HG03097 (cell line): ENCODE measurements around the gene DOCK9.
"Not testable (repeated sequence)": the region's sequence is repeated elsewhere in the genome, so short reads cannot be mapped to it uniquely, and the experiment has no call there.

Experiments used
- ATAC-seq: cut with Tn5 transposase; IDR thresholded peaks from one replicate; pipeline ENCODE4 v1.9.1; 2021; ENCODE audit not compliant: unreplicated experiment, low FRiP score

The DOCK9 gene

DNA sequence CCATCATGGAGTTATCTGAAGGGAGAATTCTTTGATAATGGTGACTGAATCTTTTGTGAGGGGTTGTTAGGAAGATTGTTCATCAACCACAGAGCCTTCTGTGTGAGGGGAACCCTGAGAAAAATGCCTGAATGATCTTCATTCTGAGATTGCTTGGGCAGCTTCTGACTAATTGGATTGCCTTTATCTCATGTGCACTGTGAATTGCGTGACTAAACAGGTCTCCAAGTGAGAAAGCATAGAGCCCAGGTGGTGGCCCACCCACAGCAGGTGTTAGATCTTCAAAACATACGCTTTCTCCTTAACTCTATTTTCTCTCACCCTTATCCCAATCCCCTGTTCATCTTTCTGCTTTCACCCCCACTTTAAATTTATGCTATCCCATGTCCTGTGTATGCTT is 58.3 kb downstream of the DOCK9 start:
- ATAC-seq, result no peak

DNA sequence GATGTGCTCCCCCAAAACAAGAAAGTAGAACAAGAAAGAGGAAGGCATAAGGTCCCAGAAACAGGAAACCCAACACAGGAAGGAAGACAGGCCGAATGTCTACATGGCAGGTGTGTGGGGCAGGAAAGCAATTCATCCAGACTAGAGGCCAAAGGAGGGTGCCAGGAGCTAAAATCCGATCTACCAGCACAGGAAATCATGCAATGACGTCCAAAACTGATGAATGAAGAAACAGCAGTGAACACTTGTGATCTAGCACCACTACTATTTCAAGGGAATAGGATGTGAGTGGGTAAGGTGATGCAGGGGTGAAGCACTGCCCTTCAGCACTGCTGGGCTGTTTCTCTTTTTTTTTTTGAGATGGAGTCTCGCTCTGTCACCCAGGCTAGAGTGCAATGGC is 59.1 kb downstream of the DOCK9 start:
- no peak for ATAC-seq

DNA sequence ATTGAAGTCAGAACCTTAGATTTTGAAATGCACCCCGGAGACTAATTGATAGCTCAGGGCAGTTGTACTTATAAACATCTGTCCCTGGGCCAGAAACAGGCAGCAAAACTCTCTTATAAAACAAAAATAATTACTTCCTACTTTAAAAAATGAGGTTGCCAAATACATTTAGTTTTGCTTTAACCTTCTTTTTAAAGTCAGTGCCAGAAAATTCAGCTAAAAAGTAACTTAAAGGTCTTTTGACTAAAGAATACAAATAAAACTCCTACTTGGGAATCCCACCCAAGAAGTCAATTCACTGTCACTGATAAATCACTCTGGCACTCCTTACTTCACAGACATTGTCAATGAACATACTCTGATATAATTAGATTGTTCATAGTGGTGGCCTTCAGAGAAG is 60.7 kb downstream of the DOCK9 start:
- ATAC-seq, result no peak

DNA sequence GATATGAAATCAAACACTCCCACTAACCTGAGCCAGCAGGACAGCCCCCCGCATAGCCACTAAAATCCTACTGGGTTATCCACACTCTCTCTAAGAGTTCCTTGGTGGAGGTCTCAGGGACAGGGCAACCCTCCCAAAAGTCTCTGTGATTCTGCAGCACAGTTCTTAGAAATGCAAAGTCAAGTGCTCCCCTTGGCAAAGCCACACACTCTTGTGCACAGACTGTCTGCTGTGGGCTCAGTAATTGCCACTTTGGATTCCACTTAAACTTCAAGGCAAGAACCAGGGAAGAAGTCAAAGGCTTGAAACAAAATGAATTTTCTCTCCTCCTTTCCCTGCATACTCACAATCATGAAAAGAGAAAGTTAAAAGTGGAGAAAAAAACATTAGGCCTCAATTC is 61.5 kb downstream of the DOCK9 start:
- no peak for ATAC-seq

- ATAC-seq, result no peak
These were observed 61.9 kb downstream of the DOCK9 start for GRCh38 chr13:98915981-98916380.

DNA sequence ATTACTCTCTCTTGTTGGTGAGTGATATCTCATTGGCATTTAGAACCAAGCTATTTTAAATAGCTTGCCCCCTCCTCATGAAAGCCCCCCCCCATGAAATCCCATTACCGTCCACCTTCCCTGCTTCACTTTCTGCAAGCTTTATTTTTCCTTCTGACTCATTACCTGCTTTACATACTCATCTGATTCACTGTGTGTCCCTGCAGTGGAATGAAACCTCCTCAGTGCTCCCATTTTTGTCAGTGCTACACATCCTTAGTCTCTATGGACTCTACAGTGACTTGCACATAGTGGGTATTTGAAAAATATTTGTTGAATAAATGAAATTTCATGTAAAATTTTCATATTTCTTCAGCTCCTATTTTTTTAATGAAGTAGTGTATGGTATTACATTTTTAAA is 62.3 kb downstream of the DOCK9 start:
- ATAC-seq, result no peak

- no peak for ATAC-seq
These were observed 64.1 kb downstream of the DOCK9 start for GRCh38 chr13:98913741-98914140.

DNA sequence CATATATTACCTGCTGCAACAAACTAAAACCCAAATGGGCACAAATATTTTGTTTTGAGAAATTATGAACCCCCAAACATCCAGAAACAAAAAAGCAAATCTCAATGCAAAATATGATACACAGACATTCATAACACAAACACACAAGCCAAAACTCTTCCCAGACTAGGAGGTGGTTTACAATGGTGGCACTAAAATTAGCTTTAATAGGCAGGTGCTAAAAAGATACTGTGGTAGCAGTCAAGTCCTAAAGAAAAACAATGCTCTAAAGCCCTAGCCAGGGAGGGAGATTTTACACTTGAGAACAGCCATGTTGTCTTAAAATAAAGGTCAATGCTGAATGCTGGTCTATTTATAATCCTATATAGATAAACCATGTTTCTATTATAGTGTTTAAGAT is 65.0 kb downstream of the DOCK9 start:
- no peak for ATAC-seq

GRCh38 chr13:98910501-98910951 is 67.3 kb downstream of the DOCK9 start:
- ATAC-seq, result no peak

GRCh38 chr13:98909016-98909415 is 68.8 kb downstream of the DOCK9 start:
- ATAC-seq, result no peak

GRCh38 chr13:98906746-98907502 is 70.9 kb downstream of the DOCK9 start:
- ATAC-seq, result no peak

GRCh38 chr13:98905199-98905598 is 72.7 kb downstream of the DOCK9 start:
- no peak for ATAC-seq

GRCh38 chr13:98900442-98900841 is 77.4 kb downstream of the DOCK9 start:
- no peak for ATAC-seq

DNA sequence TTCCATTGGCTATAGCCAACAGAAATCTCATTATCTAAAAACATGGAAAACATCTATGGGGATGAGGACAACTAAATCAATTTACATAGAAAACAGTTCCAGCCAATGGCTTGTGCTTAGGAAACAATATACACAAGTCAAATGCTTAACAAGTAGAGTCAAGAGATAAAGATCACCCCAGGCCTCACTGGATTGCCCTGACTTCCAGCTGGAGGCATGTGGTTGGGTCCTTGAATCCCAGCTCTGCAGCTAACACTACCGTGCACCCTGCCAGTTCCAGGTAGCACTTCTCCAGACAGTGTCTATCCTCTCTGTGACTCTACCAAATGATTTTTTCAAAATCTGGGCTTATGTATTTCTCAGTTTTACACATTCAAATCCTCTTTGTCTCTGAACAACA is 80.2 kb downstream of the DOCK9 start:
- no peak for ATAC-seq

GRCh38 chr13:98896868-98897144 is 81.1 kb downstream of the DOCK9 start:
- ATAC-seq, result no peak

- no peak for ATAC-seq
These were observed 81.6 kb downstream of the DOCK9 start for GRCh38 chr13:98896083-98896867.

GRCh38 chr13:98894814-98895213 is 83.0 kb downstream of the DOCK9 start:
- ATAC-seq, result not testable (repeated sequence)

- ATAC-seq, result no peak
These were observed 84.5 kb downstream of the DOCK9 start for GRCh38 chr13:98893371-98893770.

DNA sequence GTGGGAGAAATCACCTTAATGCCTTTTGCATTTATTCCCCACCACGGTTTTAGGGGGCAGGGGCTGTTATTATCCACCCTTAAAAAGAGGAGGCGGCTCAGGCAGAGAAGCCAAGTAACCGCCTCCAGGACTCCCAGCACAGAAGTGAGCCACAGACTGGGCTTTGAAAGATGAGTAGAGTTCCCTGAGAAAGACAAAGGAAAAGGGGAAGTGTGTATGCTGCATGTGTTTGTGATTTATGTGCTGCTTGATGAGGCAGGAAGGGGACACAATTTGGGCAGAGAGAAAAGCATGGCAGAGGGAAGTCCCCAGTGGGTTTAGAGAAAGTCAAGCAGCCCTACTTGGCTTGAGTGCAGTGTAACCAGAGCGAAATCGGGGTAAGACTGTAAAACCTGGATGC is 85.0 kb downstream of the DOCK9 start:
- ATAC-seq, result no peak

GRCh38 chr13:98892077-98892476 is 85.8 kb downstream of the DOCK9 start:
- ATAC-seq, result no peak

DNA sequence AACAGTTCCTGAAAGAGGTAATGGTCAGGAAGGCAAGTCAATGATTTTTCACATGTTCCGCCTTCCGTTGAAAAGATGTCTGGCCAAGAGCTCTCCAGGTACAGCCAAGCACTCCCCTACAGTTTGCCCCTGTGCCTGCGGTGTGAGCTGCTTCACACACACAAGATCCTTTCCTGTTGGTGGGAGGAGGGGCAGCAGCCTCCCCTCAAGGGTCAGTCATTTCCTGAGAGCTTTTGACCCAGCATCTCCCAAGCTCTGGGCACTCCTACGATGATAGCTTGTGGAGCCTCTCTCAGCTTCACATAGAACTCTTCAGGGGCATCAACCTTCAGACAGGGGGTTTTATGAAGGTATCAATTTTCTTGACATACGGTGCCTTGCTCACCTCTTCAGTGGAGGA is 86.9 kb downstream of the DOCK9 start:
- no peak for ATAC-seq

DNA sequence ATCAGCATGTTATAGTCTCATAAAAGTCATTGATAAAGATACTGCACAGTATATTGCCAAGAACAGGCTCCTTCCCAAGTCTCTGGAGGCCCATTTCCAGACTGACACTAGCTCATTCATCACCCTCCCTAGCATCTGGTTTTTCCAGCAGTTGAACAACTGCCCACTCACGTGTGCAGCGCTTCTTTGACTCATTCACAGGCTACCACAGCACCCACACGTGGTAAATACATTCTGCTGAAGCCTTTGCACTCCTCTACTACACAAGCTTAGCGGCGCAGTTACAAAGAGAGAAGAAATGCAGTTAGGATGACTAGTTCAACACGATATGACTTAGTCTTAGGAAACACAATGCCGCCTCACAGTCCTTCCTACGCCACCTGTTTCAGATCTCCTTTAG is 87.7 kb downstream of the DOCK9 start:
- no peak for ATAC-seq
